ENCODE measurements around the gene SGO1.

DNA sequence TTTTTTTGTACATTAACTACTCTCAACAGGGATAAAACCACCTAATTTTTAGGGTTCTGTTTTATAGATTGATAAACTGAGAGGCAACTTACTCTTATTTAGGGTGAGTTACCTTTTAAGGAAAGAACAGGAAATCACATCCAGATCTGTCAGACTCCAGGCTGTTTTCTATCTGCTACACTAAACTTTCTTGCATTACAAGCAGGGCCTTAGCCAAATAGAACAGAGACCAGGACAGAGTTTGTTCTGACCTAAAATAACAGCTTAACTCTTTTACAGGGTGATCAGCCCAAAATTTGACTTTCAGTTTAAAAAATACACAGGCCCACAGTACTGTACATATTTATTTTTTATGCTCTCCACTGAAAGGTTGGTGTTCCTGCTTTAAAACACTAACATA is 38.6 kb downstream of the SGO1 start:
- TF ChIP-seq, protein P1, sequence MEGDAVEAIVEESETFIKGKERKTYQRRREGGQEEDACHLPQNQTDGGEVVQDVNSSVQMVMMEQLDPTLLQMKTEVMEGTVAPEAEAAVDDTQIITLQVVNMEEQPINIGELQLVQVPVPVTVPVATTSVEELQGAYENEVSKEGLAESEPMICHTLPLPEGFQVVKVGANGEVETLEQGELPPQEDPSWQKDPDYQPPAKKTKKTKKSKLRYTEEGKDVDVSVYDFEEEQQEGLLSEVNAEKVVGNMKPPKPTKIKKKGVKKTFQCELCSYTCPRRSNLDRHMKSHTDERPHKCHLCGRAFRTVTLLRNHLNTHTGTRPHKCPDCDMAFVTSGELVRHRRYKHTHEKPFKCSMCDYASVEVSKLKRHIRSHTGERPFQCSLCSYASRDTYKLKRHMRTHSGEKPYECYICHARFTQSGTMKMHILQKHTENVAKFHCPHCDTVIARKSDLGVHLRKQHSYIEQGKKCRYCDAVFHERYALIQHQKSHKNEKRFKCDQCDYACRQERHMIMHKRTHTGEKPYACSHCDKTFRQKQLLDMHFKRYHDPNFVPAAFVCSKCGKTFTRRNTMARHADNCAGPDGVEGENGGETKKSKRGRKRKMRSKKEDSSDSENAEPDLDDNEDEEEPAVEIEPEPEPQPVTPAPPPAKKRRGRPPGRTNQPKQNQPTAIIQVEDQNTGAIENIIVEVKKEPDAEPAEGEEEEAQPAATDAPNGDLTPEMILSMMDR (IDR thresholded peaks at IDR 0.05) = no peak
- TF ChIP-seq POLR2A (IDR thresholded peaks at IDR 0.05; ENCODE audit: low read depth) (no peak), POLR2AphosphoS5 (IDR thresholded peaks at IDR 0.05) (peak in 1 of 2 donors; percentile 58)
